Endothelial cell of umbilical vein (primary cell): ENCODE results near the gene ST6GAL1.

Source experiments
- CTCF ChIP-seq, 2 donors: IDR thresholded peaks; 1 replicate in 1 of 2; 2 replicates in 1 of 2; pipeline ENCODE4 v1.5.1; 2011; ENCODE audit warnings: low read length in 2 of 2, mild to moderate bottlenecking in 2 of 2, moderate library complexity in 2 of 2, control low read depth in 1 of 2, inconsistent platforms in 1 of 2, low read depth in 1 of 2; ENCODE audit not compliant: insufficient read depth in 1 of 2; ENCODE audit errors: extremely low read depth in 1 of 2
- JUN ChIP-seq: IDR thresholded peaks from 2 replicates; pipeline ENCODE4 v1.6.1; 2011; ENCODE audit warnings: borderline replicate concordance, low read depth; ENCODE audit not compliant: insufficient read length, insufficient read depth
- MYC ChIP-seq: IDR thresholded peaks from one replicate; pipeline ENCODE4 v1.6.1; 2011; ENCODE audit warnings: mild to moderate bottlenecking, low read depth, low read length
- POLR2A ChIP-seq: IDR thresholded peaks from 2 replicates; pipeline ENCODE4 v1.6.1; 2012; ENCODE audit warnings: low read depth, mild to moderate bottlenecking, control low read depth, low read length
- POLR2AphosphoS5 ChIP-seq: IDR thresholded peaks from 2 replicates; pipeline ENCODE4 v1.6.1; 2012; ENCODE audit warnings: low read depth, mild to moderate bottlenecking, control low read depth, low read length, moderate library complexity; ENCODE audit not compliant: insufficient read depth

- no peak for TF ChIP-seq CTCF (IDR thresholded peaks at IDR 0.05; ENCODE audit: extremely low read depth in 1 of 2, insufficient read depth in 1 of 2, low read depth in 1 of 2, low read length in 2 of 2)
- no peak for TF ChIP-seq MYC
- no peak for TF ChIP-seq POLR2A
- no peak for TF ChIP-seq JUN
- no peak for TF ChIP-seq POLR2AphosphoS5
Measured at GRCh38 chr3:187068787-187069186, 138.5 kb downstream of the ST6GAL1 start.
